ENCODE results near the gene KIF9.
"Not testable (repeated sequence)": the region's sequence is repeated elsewhere in the genome, so short reads cannot be mapped to it uniquely, and the experiment has no call there.

KIF9 gene

GRCh38 chr3:47310391-47310790, 27.8 kb upstream of the KIF9 start:
- Histone ChIP-seq H2AFZ (no peak overlapping the region), H3K9ac (no peak overlapping the region), H3K79me2 (peaks cover 21% of the 10 kb centered on the region), H3K4me1 (peaks cover 5% of the 10 kb centered on the region), H3K27me3 (ENCODE audit: control insufficient read depth, insufficient read depth, low read length) (no peaks in the 10 kb centered on the region), H3K36me3 (ENCODE audit: control insufficient read depth, insufficient read depth, low read length) (no peaks in the 10 kb centered on the region), H3K27ac (no peak overlapping the region), H3K4me2 (ENCODE audit: low read length) (no peak overlapping the region), H3K4me3 (ENCODE audit: low read depth, low read length) (no peak overlapping the region), H3K9me3 (ENCODE audit: control insufficient read depth, low read length) (no peaks in the 10 kb centered on the region)
- TF ChIP-seq CTCF (IDR thresholded peaks at IDR 0.05) = no peak

DNA sequence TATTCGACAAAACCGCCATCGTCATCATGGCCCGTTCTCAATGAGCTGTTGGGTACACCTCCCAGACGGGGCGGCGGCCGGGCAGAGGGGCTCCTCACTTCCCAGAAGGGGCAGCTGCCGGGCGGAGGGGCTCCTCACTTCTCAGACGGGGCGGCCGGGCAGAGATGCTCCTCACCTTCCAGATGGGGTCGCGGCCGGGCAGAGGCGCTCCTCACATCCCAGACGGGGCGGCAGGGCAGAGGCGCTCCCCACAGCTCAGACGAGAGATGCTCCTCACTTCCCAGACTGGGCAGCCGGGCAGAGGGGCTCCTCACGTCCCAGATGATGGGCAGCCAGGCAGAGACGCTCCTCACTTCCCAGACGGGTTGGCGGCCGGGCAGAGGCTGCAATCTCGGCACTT, 26.6 kb upstream of the KIF9 start:
- H3K4me3 ChIP-seq (ENCODE audit: low read depth, low read length); H3K9ac ChIP-seq; H3K4me2 ChIP-seq (ENCODE audit: low read length); H3K9me3 ChIP-seq (ENCODE audit: control insufficient read depth, low read length); H3K27me3 ChIP-seq (ENCODE audit: control insufficient read depth, insufficient read depth, low read length); H3K4me1 ChIP-seq; H3K36me3 ChIP-seq (ENCODE audit: control insufficient read depth, insufficient read depth, low read length); H3K27ac ChIP-seq; H2AFZ ChIP-seq: not testable (repeated sequence)
- H3K79me2 ChIP-seq = peaks cover 26% of the 10 kb centered on the region

DNA sequence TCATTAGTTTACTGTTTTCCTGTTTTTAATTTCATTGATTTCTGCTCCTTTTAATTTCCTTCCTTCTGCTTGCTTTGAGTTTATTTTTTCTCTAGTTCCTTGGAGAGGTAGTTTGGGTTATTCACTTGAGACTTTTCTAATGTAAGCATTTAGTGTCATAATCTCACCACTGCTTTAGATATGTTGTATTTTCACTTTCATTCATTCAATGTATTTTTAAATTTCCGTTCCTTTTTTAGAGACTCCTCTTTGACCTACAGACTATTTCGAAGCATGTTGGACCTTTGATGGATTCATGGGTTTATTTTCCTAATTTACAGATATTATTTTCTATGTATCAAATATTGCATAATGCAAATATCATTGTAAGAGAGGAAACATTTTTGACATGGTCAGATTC, 23.4 kb upstream of the KIF9 start:
- Histone ChIP-seq H3K9me3 (ENCODE audit: control insufficient read depth, low read length) (no peaks in the 10 kb centered on the region), H3K4me1 (peaks cover 5% of the 10 kb centered on the region), H3K27me3 (ENCODE audit: control insufficient read depth, insufficient read depth, low read length) (no peaks in the 10 kb centered on the region), H3K27ac (no peak overlapping the region), H3K79me2 (peaks cover 32% of the 10 kb centered on the region), H2AFZ (no peak overlapping the region), H3K4me2 (ENCODE audit: low read length) (no peak overlapping the region), H3K4me3 (ENCODE audit: low read depth, low read length) (no peak overlapping the region), H3K9ac (no peak overlapping the region), H3K36me3 (ENCODE audit: control insufficient read depth, insufficient read depth, low read length) (no peaks in the 10 kb centered on the region)
- TF ChIP-seq CTCF (IDR thresholded peaks at IDR 0.05) = no peak

DNA sequence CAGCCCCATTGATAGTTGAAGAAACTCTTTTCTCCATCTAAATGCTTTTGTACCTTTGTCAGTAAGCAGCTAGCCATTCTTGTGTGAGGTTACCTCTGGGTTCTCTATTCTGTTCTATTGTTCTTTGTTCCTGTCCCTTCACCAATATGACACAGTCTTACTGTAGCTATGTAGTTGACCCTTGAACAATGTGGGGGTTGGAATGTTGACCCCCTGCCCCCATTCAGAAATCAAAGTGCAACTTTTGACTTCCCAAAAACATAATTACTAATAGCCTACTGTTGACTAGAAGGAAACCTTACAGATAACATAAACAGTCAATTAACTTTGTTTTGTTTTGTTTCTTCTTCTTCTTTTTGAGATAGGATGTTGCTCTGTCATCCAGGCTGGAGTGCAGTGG, 18.9 kb upstream of the KIF9 start:
- Histone ChIP-seq H3K79me2 (peaks cover 11% of the 10 kb centered on the region), H3K27ac (no peak overlapping the region), H3K36me3 (ENCODE audit: control insufficient read depth, insufficient read depth, low read length) (no peaks in the 10 kb centered on the region), H3K4me2 (ENCODE audit: low read length) (no peak overlapping the region), H3K9me3 (ENCODE audit: control insufficient read depth, low read length) (no peaks in the 10 kb centered on the region), H3K9ac (no peak overlapping the region), H2AFZ (no peak overlapping the region), H3K4me3 (ENCODE audit: low read depth, low read length) (no peak overlapping the region), H3K4me1 (peaks cover under 1% of the 10 kb centered on the region), H3K27me3 (ENCODE audit: control insufficient read depth, insufficient read depth, low read length) (no peaks in the 10 kb centered on the region)
- no peak for TF ChIP-seq CTCF (IDR thresholded peaks at IDR 0.05)

DNA sequence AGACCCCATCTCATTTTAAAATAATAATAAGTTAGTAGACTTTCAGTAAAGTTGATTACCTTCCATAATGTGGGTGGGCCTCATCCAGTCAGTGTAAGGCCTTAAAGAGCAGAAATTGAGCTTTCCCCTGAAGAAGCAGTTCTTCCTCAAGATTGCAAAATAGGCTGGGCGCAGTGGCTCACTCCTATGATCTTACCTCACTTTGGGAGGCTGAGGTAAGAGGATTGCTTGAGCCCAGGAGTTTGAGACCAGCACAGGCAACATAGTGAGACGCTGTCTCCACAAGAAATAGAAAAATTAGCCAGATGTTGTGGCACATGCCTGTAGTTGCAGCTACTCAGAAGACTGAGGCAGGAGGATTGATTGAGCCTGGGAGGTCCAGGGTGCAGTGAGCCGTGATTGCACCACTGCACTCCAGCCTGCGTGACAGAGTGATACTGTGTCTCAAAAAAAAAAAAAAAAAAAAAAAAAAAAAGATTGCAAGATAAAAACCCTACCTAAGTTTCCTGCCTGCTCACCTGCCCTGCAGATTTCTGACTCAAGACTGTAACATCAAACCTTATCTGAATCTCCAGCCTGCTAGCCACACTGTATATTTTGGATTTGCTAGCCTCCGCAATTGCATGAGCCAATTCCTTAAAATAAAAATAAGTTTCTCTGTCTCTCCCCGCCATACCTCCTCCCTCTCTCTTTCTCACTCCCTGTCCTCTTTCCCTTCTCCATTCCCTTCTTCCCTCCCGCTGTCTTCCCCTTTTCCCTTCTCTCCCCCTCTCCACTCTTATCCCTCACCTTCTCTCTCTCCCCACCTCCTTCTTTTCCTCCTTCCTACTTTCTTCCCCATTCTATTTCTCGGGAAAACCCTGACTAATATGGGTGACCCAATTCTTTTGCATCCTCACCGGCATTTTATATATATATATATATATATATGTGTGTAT, 17.1 kb upstream of the KIF9 start:
- peak overlapping the region; percentile 13 for H3K4me2 ChIP-seq (ENCODE audit: low read length)
- H3K9ac ChIP-seq = no peak overlapping the region
- no peak overlapping the region for H2AFZ ChIP-seq
- no peak for TF ChIP-seq CTCF (IDR thresholded peaks at IDR 0.05)
- H3K36me3 ChIP-seq (ENCODE audit: control insufficient read depth, insufficient read depth, low read length) = no peaks in the 10 kb centered on the region
- H3K79me2 ChIP-seq = peaks cover 7% of the 10 kb centered on the region
- no peaks in the 10 kb centered on the region for H3K9me3 ChIP-seq (ENCODE audit: control insufficient read depth, low read length)
- H3K4me1 ChIP-seq = peaks cover 4% of the 10 kb centered on the region
- no peaks in the 10 kb centered on the region for H3K27me3 ChIP-seq (ENCODE audit: control insufficient read depth, insufficient read depth, low read length)
- H3K27ac ChIP-seq = peak overlapping the region; percentile 17
- H3K4me3 ChIP-seq (ENCODE audit: low read depth, low read length) = no peak overlapping the region
